ENCODE data around the gene PLCB2. TPM values are rescaled to one million over a fixed set of nuclear protein-coding genes. Genes with fewer than 3 reads are reported as not detected.

Gene PLCB2
- polyA plus RNA-seq, 1 donor from 2014 or later = 7.4 TPM

DNA sequence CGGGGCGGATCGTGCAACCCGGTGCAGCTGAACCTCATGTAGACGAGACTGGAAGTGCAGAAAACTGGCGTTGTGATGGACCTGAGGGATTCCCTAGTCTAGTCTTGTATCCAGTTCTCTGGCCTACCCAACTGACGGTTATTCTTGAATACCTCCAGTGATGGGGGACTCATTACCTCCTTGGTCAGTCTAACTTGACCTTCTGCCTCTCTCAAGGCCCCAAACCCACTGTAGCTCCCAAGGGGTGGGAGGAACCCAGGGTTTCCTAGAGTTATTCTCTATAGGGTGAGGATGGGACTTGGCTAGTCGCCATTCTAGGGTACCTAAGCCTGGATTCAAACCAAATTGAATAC lies 57.5 kb downstream of the PLCB2 start:
- Histone ChIP-seq H3K36me3 (ENCODE audit: insufficient read depth, low read length) (peaks cover 3% of the 10 kb centered on the region), H3F3A (ENCODE audit: insufficient read depth, low read length, poor library complexity, severe bottlenecking) (no peaks in the 10 kb centered on the region), H3K9me3 (ENCODE audit: low read length) (no peaks in the 10 kb centered on the region), H3K27ac (ENCODE audit: low read length) (no peak overlapping the region), H3K9me2 (ENCODE audit: insufficient read depth, low read length) (no peaks in the 10 kb centered on the region), H4K20me1 (ENCODE audit: insufficient read depth) (no peaks in the 10 kb centered on the region), H3K27me3 (ENCODE audit: insufficient read depth, low read depth, low read length) (peaks cover 45% of the 10 kb centered on the region), H3K79me2 (replicated peaks; ENCODE audit: insufficient read depth, low read length) (no peaks in the 10 kb centered on the region), H3K4me2 (ENCODE audit: low read length) (no peak overlapping the region), H3K9ac (ENCODE audit: low read length) (no peak overlapping the region), H2AFZ (ENCODE audit: low read depth, low read length) (no peak overlapping the region), H3K4me3 (ENCODE audit: low read length) (no peak overlapping the region)
- TF ChIP-seq MXI1 (conservative IDR thresholded peaks at IDR 0.05; ENCODE audit: poor library complexity, severe bottlenecking) = no peak
- TF ChIP-seq EP300 (conservative IDR thresholded peaks at IDR 0.05; ENCODE audit: poor library complexity, severe bottlenecking) = no peak
- no peak for TF ChIP-seq RAD21 (conservative IDR thresholded peaks at IDR 0.05)
- TF ChIP-seq CTCF (IDR thresholded peaks at IDR 0.05; ENCODE audit: poor library complexity, severe bottlenecking) = no peak
- no peak for TF ChIP-seq POLR2AphosphoS5 (IDR thresholded peaks at IDR 0.05)
- TF ChIP-seq TAF1 (IDR thresholded peaks at IDR 0.05; ENCODE audit: low read depth) = no peak

GRCh38 chr15:40249477-40250303 lies 58.0 kb downstream of the PLCB2 start:
- Histone ChIP-seq H4K20me1 (ENCODE audit: insufficient read depth) (no peaks in the 10 kb centered on the region), H3K36me3 (ENCODE audit: insufficient read depth, low read length) (peaks cover 3% of the 10 kb centered on the region), H3K27ac (ENCODE audit: low read length) (no peak overlapping the region), H3K9ac (ENCODE audit: low read length) (no peak overlapping the region), H3F3A (ENCODE audit: insufficient read depth, low read length, poor library complexity, severe bottlenecking) (no peaks in the 10 kb centered on the region), H2AFZ (ENCODE audit: low read depth, low read length) (no peak overlapping the region), H3K4me3 (ENCODE audit: low read length) (no peak overlapping the region), H3K9me2 (ENCODE audit: insufficient read depth, low read length) (no peaks in the 10 kb centered on the region), H3K27me3 (ENCODE audit: insufficient read depth, low read depth, low read length) (peaks cover 45% of the 10 kb centered on the region), H3K9me3 (ENCODE audit: low read length) (no peaks in the 10 kb centered on the region), H3K4me2 (ENCODE audit: low read length) (no peak overlapping the region), H3K79me2 (replicated peaks; ENCODE audit: insufficient read depth, low read length) (no peaks in the 10 kb centered on the region)
- no peak for TF ChIP-seq RAD21 (conservative IDR thresholded peaks at IDR 0.05)
- TF ChIP-seq EZH2 (IDR thresholded peaks at IDR 0.05; ENCODE audit: borderline replicate concordance, insufficient read depth, low read length, poor library complexity, severe bottlenecking) = no peak
- TF ChIP-seq REST (IDR thresholded peaks at IDR 0.05; ENCODE audit: borderline replicate concordance) = no peak
- no peak for TF ChIP-seq EP300 (conservative IDR thresholded peaks at IDR 0.05; ENCODE audit: poor library complexity, severe bottlenecking)
- no peak for TF ChIP-seq CTCF (IDR thresholded peaks at IDR 0.05; ENCODE audit: poor library complexity, severe bottlenecking)
- TF ChIP-seq MXI1 (conservative IDR thresholded peaks at IDR 0.05; ENCODE audit: poor library complexity, severe bottlenecking) = no peak
- TF ChIP-seq POLR2AphosphoS5 (IDR thresholded peaks at IDR 0.05) = no peak
- TF ChIP-seq SMC3 (conservative IDR thresholded peaks at IDR 0.05; ENCODE audit: poor library complexity) = no peak
- no peak for TF ChIP-seq TAF1 (IDR thresholded peaks at IDR 0.05; ENCODE audit: low read depth)
